ENCODE results near the gene PDGFC.

PDGFC gene

GRCh38 chr4:156971676-156972378 is at the start of gene PDGFC:
PDGFC (minus strand) TSS chr4:156971799; CDS start chr4:156970903, 896 bp downstream.
- no peak for DNase-seq

- DNase-seq, result no peak
These were observed 49.3 kb upstream of the PDGFC start for GRCh38 chr4:157020882-157021281.

- DNase-seq, result no peak
These were observed 47.4 kb upstream of the PDGFC start for GRCh38 chr4:157018920-157019490.

GRCh38 chr4:157014621-157015591 is 43.3 kb upstream of the PDGFC start:
- DNase-seq, result no peak

GRCh38 chr4:157013656-157014055 is 42.1 kb upstream of the PDGFC start:
- no peak for DNase-seq

GRCh38 chr4:157012781-157013180 is 41.2 kb upstream of the PDGFC start:
- no peak for DNase-seq

- no peak for DNase-seq
These were observed 40.7 kb upstream of the PDGFC start for GRCh38 chr4:157012296-157012695.

GRCh38 chr4:157010630-157011029 is 39.0 kb upstream of the PDGFC start:
- DNase-seq, result no peak

- no peak for DNase-seq
These were observed 34.2 kb upstream of the PDGFC start for GRCh38 chr4:157005831-157006230.

- DNase-seq, result no peak
These were observed 33.6 kb upstream of the PDGFC start for GRCh38 chr4:157005193-157005592.

- no peak for DNase-seq
These were observed 32.9 kb upstream of the PDGFC start for GRCh38 chr4:157004279-157005161.

GRCh38 chr4:156999175-156999517 is 27.5 kb upstream of the PDGFC start:
- no peak for DNase-seq

GRCh38 chr4:156998500-156999174 is 27.0 kb upstream of the PDGFC start:
- DNase-seq, result no peak

- DNase-seq, result no peak
These were observed 21.3 kb upstream of the PDGFC start for GRCh38 chr4:156992943-156993342.

- no peak for DNase-seq
These were observed 19.6 kb upstream of the PDGFC start for GRCh38 chr4:156991161-156991560.

GRCh38 chr4:156983366-156983765 is 11.8 kb upstream of the PDGFC start:
- no peak for DNase-seq

GRCh38 chr4:156981262-156981769 is 9.7 kb upstream of the PDGFC start:
- no peak for DNase-seq

- no peak for DNase-seq
These were observed 6.0 kb upstream of the PDGFC start for GRCh38 chr4:156977435-156978160.

- no peak for DNase-seq
These were observed 4.5 kb upstream of the PDGFC start for GRCh38 chr4:156976147-156976546.

- no peak for DNase-seq
These were observed 4.1 kb upstream of the PDGFC start for GRCh38 chr4:156975686-156976085.

- DNase-seq, result no peak
These were observed 2.7 kb upstream of the PDGFC start for GRCh38 chr4:156974264-156974663.

All from activated CD8-positive, alpha-beta memory T cell treated with anti-CD3 and anti-CD28 coated beads, Interleukin-2, amount 50 U/mL, for 4 hours (primary cell).